Tibial nerve (tissue), 4 donors: ENCODE data around the gene HSF5. TPM values are rescaled to one million over a fixed set of nuclear protein-coding genes. Genes with fewer than 3 reads are reported as not detected.

Experiments
- DNase-seq, 2 donors: peaks; one replicate each; pipeline ENCODE4 v3.0.0-alpha.2; 2019; ENCODE audit warnings: low spot score in 2 of 2
- H3K27ac ChIP-seq, 4 donors: fragments of 200-600 bp; sonication (generic) in 3 of 4; one replicate each; pipeline ENCODE4 v1.5.1; 2017 to 2019; ENCODE audit warnings: mild to moderate bottlenecking in 1 of 4
- H3K27me3 ChIP-seq, 2 donors: fragments of 200-600 bp; sonication (generic) in 1 of 2; one replicate each; pipeline versions ENCODE4 v1.5.1 to v1.6.0; 2017 to 2019
- H3K36me3 ChIP-seq, 3 donors: fragments of 200-600 bp; sonication (generic); one replicate each; pipeline ENCODE4 v1.5.1; 2018 to 2019
- H3K4me1 ChIP-seq, 4 donors: fragments of 200-600 bp; sonication (generic) in 3 of 4; one replicate each; pipeline ENCODE4 v1.5.1; 2017 to 2019
- H3K4me3 ChIP-seq, 4 donors: fragments of 200-600 bp; sonication (generic) in 3 of 4; one replicate each; pipeline ENCODE4 v1.5.1; 2017 to 2019; ENCODE audit warnings: mild to moderate bottlenecking in 1 of 4, moderate library complexity in 1 of 4
- H3K9me3 ChIP-seq, 4 donors: fragments of 200-600 bp; sonication (generic) in 3 of 4; one replicate each; pipeline ENCODE4 v1.5.1; 2017 to 2019
- EP300 ChIP-seq, 2 donors: sonication (generic); formaldehyde crosslinking; IDR thresholded peaks; one replicate each; pipeline ENCODE4 v1.6.1; 2017; ENCODE audit warnings: antibody characterized with exemption in 2 of 2, mild to moderate bottlenecking in 1 of 2
- POLR2A ChIP-seq, 2 donors: fragments of 450-650 bp; IDR thresholded peaks; one replicate each; pipeline ENCODE4 v1.6.1; 2017; ENCODE audit warnings: antibody characterized with exemption in 2 of 2, mild to moderate bottlenecking in 2 of 2, moderate library complexity in 2 of 2
- WGBS, 2 donors: methylation state at CpG; one replicate each; pipeline ENCODE4 v1.1.5; 2018; 5-methylcytosine and 5-hydroxymethylcytosine counted together
- total RNA-seq, 4 donors: library from RNA; depleted of rRNA; stranded (reverse); fragments of >200 nt; gene quantifications; one replicate each; pipeline ENCODE4 v1.1.0, GENCODE V29; 2016
- TF ChIP-seq, protein P1 (sequence below), 5 experiments: fragments of 200-600 bp in 3 of 5; fragments of 450-650 bp in 2 of 5; sonication (generic) in 3 of 5; IDR thresholded peaks; one replicate each; pipeline ENCODE4 v1.5.1; 2016 to 2019; ENCODE audit warnings: antibody characterized with exemption in 5 of 5, mild to moderate bottlenecking in 3 of 5, moderate library complexity in 2 of 5

The HSF5 gene
- total RNA-seq, 4 donors from 2014 or later = 0.30 TPM; not detected in 3

DNA sequence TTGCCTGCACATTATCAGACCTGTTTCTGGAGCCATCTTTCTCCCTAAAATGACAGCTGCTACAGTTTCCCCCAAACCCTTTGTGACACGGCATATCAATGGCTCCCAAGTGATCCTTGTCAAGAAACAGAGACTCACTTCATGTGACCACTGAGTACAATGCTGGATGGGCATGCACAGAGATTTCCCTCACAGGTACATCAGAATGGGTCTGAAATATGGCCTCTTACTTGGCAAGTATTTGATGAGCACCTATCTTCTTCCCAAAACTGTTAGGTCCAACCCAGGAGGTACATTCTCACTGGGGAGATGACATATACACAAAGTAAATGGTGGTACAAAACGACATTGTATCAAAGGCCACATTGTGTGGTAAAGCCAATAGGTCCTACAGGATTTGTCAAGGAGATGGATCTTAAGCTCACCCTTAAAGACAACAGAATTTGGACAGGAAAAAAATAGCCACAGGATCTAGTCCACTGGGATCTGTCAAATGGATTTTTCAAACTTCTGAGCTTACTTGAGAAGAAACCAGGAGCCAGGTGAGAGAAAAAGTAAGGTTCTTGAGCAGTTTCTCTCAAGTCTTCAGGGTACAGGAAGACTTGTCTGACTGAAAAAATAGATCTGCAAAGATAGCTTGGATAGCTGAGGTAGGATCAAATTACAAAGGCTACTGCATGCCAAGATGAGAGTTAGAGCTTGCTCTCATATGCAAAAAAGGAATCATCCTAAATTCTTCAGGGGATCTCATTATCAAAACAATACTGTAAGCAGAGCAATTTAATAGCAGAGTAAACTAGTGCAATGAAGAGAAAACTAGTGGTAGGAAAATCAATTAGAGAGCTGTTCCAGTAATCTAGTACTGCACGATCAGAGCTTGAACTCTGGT lies 99.7 kb downstream of the HSF5 start:
- H3K36me3 ChIP-seq = no peaks in the 10 kb centered on the region
- no peaks in the 10 kb centered on the region for H3K27me3 ChIP-seq
- no peaks in the 10 kb centered on the region for H3K4me1 ChIP-seq
- 58 to 60% methylated on average over 3 of the region's 3 CpGs for WGBS, 2 donors
- no peak overlapping the region for H3K4me3 ChIP-seq
- TF ChIP-seq POLR2A (IDR thresholded peaks at IDR 0.05) (no peak), EP300 (IDR thresholded peaks at IDR 0.05) (no peak)
- TF ChIP-seq, protein P1, sequence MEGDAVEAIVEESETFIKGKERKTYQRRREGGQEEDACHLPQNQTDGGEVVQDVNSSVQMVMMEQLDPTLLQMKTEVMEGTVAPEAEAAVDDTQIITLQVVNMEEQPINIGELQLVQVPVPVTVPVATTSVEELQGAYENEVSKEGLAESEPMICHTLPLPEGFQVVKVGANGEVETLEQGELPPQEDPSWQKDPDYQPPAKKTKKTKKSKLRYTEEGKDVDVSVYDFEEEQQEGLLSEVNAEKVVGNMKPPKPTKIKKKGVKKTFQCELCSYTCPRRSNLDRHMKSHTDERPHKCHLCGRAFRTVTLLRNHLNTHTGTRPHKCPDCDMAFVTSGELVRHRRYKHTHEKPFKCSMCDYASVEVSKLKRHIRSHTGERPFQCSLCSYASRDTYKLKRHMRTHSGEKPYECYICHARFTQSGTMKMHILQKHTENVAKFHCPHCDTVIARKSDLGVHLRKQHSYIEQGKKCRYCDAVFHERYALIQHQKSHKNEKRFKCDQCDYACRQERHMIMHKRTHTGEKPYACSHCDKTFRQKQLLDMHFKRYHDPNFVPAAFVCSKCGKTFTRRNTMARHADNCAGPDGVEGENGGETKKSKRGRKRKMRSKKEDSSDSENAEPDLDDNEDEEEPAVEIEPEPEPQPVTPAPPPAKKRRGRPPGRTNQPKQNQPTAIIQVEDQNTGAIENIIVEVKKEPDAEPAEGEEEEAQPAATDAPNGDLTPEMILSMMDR (IDR thresholded peaks at IDR 0.05) = no peak
- DNase-seq = no peak
- H3K27ac ChIP-seq = no peak overlapping the region
- H3K9me3 ChIP-seq = no peaks in the 10 kb centered on the region

DNA sequence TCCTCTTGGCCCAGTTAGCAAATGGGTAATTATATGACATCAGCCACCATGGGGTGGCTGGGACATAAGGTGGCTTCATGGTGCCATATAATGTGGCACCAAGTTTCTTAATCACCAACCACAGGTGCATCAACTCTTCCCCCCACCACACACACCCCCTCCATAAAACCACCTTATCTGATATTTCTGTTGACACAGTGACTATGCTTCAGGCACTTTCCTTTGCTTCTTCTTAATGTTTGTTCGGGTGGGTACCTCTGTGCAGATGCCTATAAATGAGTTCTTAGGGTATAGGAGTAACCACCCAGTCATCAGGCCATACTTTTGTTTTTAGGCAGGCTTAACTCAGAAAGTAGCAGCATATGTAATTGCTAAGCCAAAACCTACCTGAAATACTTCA lies 100.4 kb downstream of the HSF5 start:
- no peak overlapping the region for H3K27ac ChIP-seq
- WGBS, 2 donors = 78 to 91% methylated on average over 1 of the region's 1 CpG
- H3K9me3 ChIP-seq = no peaks in the 10 kb centered on the region
- no peak overlapping the region for H3K4me3 ChIP-seq
- H3K36me3 ChIP-seq = no peaks in the 10 kb centered on the region
- H3K4me1 ChIP-seq = no peaks in the 10 kb centered on the region
- H3K27me3 ChIP-seq = no peaks in the 10 kb centered on the region
- no peak for TF ChIP-seq POLR2A (IDR thresholded peaks at IDR 0.05)
- TF ChIP-seq, protein P1 (IDR thresholded peaks at IDR 0.05) = no peak
- no peak for TF ChIP-seq EP300 (IDR thresholded peaks at IDR 0.05)
- no peak for DNase-seq

DNA sequence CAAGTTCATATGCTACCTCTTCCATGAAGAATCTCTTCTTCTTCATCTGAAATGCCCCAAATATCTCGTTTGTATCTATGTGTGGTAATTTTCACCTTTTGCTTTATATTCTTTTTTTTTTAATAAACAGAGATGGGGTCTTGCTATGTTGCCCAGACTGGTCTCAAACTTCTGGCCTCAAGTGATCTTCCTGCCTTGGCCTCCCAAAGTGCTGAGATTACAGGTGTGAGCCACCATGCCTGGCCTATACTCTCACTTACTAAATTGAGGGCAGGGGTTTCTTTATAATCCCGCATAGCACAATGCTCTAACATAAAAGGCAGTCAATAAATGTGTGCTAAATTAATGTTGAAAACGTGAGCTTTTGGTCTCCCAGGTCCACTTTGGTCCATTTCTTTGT lies 101.5 kb downstream of the HSF5 start:
- Histone ChIP-seq H3K9me3 (no peaks in the 10 kb centered on the region), H3K27me3 (no peaks in the 10 kb centered on the region), H3K4me1 (no peaks in the 10 kb centered on the region), H3K27ac (no peak overlapping the region), H3K4me3 (no peak overlapping the region), H3K36me3 (no peaks in the 10 kb centered on the region)
- no peak for DNase-seq
- 74 to 77% methylated on average over 3 of the region's 3 CpGs for WGBS, 2 donors
- TF ChIP-seq POLR2A (IDR thresholded peaks at IDR 0.05) (no peak), EP300 (IDR thresholded peaks at IDR 0.05) (no peak)
- TF ChIP-seq, protein P1 (IDR thresholded peaks at IDR 0.05) = no peak

DNA sequence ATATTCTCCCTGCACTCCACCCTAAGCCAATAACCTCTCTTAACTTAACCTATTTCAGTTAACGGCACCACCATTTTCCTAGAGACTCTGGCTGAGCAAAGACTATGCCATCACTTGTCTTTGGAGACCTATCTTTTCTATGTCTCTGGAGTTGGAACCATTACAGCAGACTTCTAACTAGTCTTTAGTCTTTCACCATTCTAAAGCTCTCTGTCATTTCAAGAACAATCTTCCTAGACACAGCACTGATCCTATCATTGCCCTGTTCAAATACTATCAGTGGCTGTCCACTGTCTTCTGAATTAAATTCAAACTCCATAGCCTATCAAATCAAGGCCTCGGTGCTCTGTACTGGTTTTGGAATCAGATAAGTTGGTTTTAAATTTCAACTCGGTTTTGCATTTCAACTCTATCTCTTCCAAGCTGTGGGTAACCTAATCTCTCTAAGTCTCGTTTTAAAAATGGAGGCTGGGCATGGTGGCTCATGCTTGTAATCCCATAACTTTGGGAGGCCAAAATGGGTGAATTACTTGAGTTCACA lies 102.8 kb downstream of the HSF5 start:
- TF ChIP-seq, protein P1 (IDR thresholded peaks at IDR 0.05) = no peak
- TF ChIP-seq EP300 (IDR thresholded peaks at IDR 0.05) (no peak), POLR2A (IDR thresholded peaks at IDR 0.05) (no peak)

DNA sequence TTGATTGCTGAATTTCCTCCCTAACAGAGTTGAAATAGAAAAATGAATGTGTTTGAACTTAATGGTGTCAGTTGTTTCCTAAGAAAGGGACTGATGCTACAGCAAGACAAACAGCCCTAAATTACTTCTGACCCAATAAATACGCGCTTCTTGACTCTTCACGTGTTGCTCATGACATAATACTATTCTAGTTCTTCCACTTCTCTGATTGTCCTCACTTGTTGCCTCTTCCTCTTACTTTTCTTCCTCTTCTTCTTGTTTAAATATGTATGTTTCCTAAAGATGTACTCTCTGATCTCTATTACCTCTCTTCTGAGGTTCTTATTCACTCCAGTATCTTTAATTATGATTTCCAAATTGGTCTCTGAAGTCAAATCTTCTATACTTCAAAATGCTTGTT lies 103.3 kb downstream of the HSF5 start:
- no peak for TF ChIP-seq EP300 (IDR thresholded peaks at IDR 0.05)
- TF ChIP-seq POLR2A (IDR thresholded peaks at IDR 0.05) = no peak
- TF ChIP-seq, protein P1 (IDR thresholded peaks at IDR 0.05) = no peak
- no peak overlapping the region for H3K27ac ChIP-seq
- H3K4me1 ChIP-seq = no peaks in the 10 kb centered on the region
- H3K36me3 ChIP-seq = no peaks in the 10 kb centered on the region
- H3K9me3 ChIP-seq = no peaks in the 10 kb centered on the region
- 63 to 64% methylated on average over 3 of the region's 3 CpGs for WGBS, 2 donors
- no peak overlapping the region for H3K4me3 ChIP-seq
- no peaks in the 10 kb centered on the region for H3K27me3 ChIP-seq
- DNase-seq = no peak

More for the DNA sequence above, 102.8 kb downstream of the HSF5 start:
- 64 to 77% methylated on average over 4 of the region's 4 CpGs for WGBS, 2 donors
- Histone ChIP-seq H3K4me1 (no peaks in the 10 kb centered on the region), H3K36me3 (no peaks in the 10 kb centered on the region), H3K9me3 (no peaks in the 10 kb centered on the region), H3K27ac (no peak overlapping the region), H3K27me3 (no peaks in the 10 kb centered on the region), H3K4me3 (no peak overlapping the region)
- DNase-seq = no peak
